HepG2 (cell line): ENCODE results near the gene KBTBD13. TPM values are rescaled to one million over a fixed set of nuclear protein-coding genes. Genes with fewer than 3 reads are reported as not detected.

Source experiments
- CSRNP2 ChIP-seq: sonication (generic); formaldehyde crosslinking; conservative IDR thresholded peaks from 2 replicates; pipeline ENCODE4 v1.8.0; 2022; ENCODE audit warnings: low read depth, missing genetic modification reagents
- HNRNPLL ChIP-seq: fragments of 200-400 bp; formaldehyde crosslinking; IDR thresholded peaks from 2 replicates; pipeline ENCODE4 v1.6.1; 2017; ENCODE audit warnings: mild to moderate bottlenecking, low read depth, low read length; ENCODE audit not compliant: poor library complexity, severe bottlenecking
- KAT7 ChIP-seq: IDR thresholded peaks from 2 replicates; pipeline ENCODE4 v1.6.1; 2018; ENCODE audit warnings: borderline replicate concordance, missing compliant biosample characterization
- MBD4 ChIP-seq: IDR thresholded peaks from 2 replicates; pipeline ENCODE4 v1.6.1; 2012; ENCODE audit warnings: low read length, inconsistent platforms, borderline replicate concordance
- NPAS2 ChIP-seq: sonication (generic); formaldehyde crosslinking; IDR thresholded peaks from 2 replicates; pipeline ENCODE4 v1.8.0; 2022; ENCODE audit warnings: mild to moderate bottlenecking, missing genetic modification reagents, borderline replicate concordance
- NR2F1 ChIP-seq, 2 experiments: fragments of 450-650 bp in 1 of 2; formaldehyde crosslinking in 1 of 2; IDR thresholded peaks; 2 replicates each; pipeline versions ENCODE4 v1.5.0 to v1.6.1; 2016 to 2020; ENCODE audit warnings: mild to moderate bottlenecking in 1 of 2, missing compliant biosample characterization in 1 of 2, missing genetic modification reagents in 1 of 2, moderate library complexity in 1 of 2
- SKI ChIP-seq: fragments of 450-650 bp; IDR thresholded peaks from one replicate; pipeline ENCODE4 v1.6.1; 2018; ENCODE audit warnings: mild to moderate bottlenecking; ENCODE audit not compliant: partially characterized antibody
- TIGD3 ChIP-seq: sonication (generic); formaldehyde crosslinking; IDR thresholded peaks from 2 replicates; pipeline ENCODE4 v1.5.1; 2020; ENCODE audit warnings: mild to moderate bottlenecking, missing genetic modification reagents, borderline replicate concordance
- ZBTB4 ChIP-seq: sonication (generic); formaldehyde crosslinking; IDR thresholded peaks from 2 replicates; pipeline ENCODE4 v1.4.0; 2020; ENCODE audit warnings: missing genetic modification reagents, mild to moderate bottlenecking, borderline replicate concordance
- ZMYM3 ChIP-seq: sonication (generic); formaldehyde crosslinking; IDR thresholded peaks from 2 replicates; pipeline ENCODE4 v1.5.1; 2020; ENCODE audit warnings: mild to moderate bottlenecking, missing genetic modification reagents
- ZNF256 ChIP-seq: sonication (generic); formaldehyde crosslinking; conservative IDR thresholded peaks from 2 replicates; pipeline ENCODE4 v1.4.0; 2020; ENCODE audit warnings: missing genetic modification reagents
- ZNF589 ChIP-seq: sonication (generic); formaldehyde crosslinking; conservative IDR thresholded peaks from 2 replicates; pipeline ENCODE4 v1.8.0; 2022; ENCODE audit warnings: mild to moderate bottlenecking, moderate library complexity, missing genetic modification reagents
- ZZZ3 ChIP-seq: sonication (generic); formaldehyde crosslinking; IDR thresholded peaks from 2 replicates; pipeline ENCODE4 v1.4.0; 2020; ENCODE audit warnings: missing genetic modification reagents, mild to moderate bottlenecking, borderline replicate concordance
- polyA plus RNA-seq, 8 experiments: library from polyadenylated mRNA; depleted of rRNA in 3 of 8; stranded (reverse) in 7 of 8; unstranded in 1 of 8; fragments of >200 nt; fragmentation: Illumina TruSeq in 4 of 8; extraction: Trizol in 4 of 8; gene quantifications; 2 replicates each; pipeline versions ENCODE4 v1.2.1 to v1.2.3, GENCODE V29; 2011 to 2016; ENCODE audit warnings: low read depth in 4 of 8, missing spikeins in 1 of 8, mixed read lengths in 1 of 8; ENCODE audit not compliant: insufficient read depth in 1 of 8
- total RNA-seq, 5 experiments: library from RNA; depleted of rRNA; stranded (reverse); fragments of >200 nt; fragmentation: Illumina TruSeq; extraction: Trizol; gene quantifications; 2 replicates each; pipeline ENCODE4 v1.2.3, GENCODE V29; 2016; ENCODE audit warnings: low read depth in 1 of 5
- TF ChIP-seq, protein P1 (sequence below): sonication (generic); formaldehyde crosslinking; IDR thresholded peaks from 2 replicates; pipeline ENCODE4 v1.4.0; 2020; ENCODE audit warnings: low read depth, mild to moderate bottlenecking, missing genetic modification reagents
- TF ChIP-seq, protein P2 (sequence below): sonication (generic); formaldehyde crosslinking; IDR thresholded peaks from 2 replicates; pipeline ENCODE4 v1.5.0; 2020; ENCODE audit warnings: missing genetic modification reagents
- TF ChIP-seq, protein P3 (sequence below): sonication (generic); formaldehyde crosslinking; IDR thresholded peaks from 2 replicates; pipeline ENCODE4 v1.9.0; 2022; ENCODE audit warnings: low read depth, missing genetic modification reagents

Gene KBTBD13
- total and polyA plus RNA-seq, 2 of the 13 experiments (the other 11 are each of a cell fraction or from before 2014, with no cell fraction given) = not detected

DNA sequence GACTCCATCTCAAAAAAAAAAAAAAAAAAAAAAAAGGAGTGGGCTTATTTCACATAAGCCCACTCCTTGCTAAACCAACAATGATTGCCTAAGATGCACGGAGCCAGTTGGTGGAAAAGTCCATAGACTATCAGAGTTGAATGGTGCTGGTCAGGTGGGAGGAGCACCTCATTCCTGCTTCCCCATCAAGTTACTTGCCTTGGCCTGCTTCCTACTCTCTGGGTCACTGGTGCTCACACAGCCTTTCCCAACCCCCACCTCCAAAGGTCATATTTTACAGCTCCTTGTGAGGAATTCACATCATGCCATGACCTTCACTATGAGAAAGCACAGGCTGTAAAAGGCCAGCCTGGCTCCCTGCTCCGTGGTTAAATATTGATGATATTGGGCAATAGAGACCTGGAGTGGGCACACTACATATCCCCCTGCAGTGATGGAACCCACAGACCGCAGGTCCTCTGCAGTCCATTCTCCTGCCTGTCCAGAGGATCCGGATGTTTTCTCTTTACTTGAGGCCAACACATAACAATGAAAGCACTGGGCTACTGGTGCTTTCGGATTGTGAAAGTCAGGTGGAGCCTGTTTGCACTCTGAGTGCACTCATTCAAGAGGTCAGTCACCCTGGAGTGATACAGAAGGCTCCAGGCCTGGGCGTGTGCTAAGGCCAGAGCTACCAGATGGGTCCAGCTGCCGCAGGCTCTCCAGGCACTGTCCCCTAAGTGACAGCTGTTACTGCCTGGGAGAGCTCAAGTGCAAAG lies 31.6 kb upstream of the KBTBD13 start, which contains the start of gene SLC51B (continued):
- TF ChIP-seq ZBTB4 (CRISPR knock-in tag) = no peak
- TF ChIP-seq HNRNPLL = no peak
- TF ChIP-seq ZZZ3 (CRISPR knock-in tag) = peak; percentile 53; the same call in 1 of the 2 replicates
- TF ChIP-seq, protein P1, sequence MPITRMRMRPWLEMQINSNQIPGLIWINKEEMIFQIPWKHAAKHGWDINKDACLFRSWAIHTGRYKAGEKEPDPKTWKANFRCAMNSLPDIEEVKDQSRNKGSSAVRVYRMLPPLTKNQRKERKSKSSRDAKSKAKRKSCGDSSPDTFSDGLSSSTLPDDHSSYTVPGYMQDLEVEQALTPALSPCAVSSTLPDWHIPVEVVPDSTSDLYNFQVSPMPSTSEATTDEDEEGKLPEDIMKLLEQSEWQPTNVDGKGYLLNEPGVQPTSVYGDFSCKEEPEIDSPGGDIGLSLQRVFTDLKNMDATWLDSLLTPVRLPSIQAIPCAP (CRISPR knock-in tag) = no peak
- TF ChIP-seq NPAS2 (CRISPR knock-in tag) = no peak
- TF ChIP-seq TIGD3 (CRISPR knock-in tag) = no peak
- TF ChIP-seq ZMYM3 (CRISPR knock-in tag) = peak; percentile 77; the same call in 1 of the 2 replicates
- TF ChIP-seq, protein P2, sequence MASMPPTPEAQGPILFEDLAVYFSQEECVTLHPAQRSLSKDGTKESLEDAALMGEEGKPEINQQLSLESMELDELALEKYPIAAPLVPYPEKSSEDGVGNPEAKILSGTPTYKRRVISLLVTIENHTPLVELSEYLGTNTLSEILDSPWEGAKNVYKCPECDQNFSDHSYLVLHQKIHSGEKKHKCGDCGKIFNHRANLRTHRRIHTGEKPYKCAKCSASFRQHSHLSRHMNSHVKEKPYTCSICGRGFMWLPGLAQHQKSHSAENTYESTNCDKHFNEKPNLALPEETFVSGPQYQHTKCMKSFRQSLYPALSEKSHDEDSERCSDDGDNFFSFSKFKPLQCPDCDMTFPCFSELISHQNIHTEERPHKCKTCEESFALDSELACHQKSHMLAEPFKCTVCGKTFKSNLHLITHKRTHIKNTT (CRISPR knock-in tag) = no peak
- TF ChIP-seq, protein P3, sequence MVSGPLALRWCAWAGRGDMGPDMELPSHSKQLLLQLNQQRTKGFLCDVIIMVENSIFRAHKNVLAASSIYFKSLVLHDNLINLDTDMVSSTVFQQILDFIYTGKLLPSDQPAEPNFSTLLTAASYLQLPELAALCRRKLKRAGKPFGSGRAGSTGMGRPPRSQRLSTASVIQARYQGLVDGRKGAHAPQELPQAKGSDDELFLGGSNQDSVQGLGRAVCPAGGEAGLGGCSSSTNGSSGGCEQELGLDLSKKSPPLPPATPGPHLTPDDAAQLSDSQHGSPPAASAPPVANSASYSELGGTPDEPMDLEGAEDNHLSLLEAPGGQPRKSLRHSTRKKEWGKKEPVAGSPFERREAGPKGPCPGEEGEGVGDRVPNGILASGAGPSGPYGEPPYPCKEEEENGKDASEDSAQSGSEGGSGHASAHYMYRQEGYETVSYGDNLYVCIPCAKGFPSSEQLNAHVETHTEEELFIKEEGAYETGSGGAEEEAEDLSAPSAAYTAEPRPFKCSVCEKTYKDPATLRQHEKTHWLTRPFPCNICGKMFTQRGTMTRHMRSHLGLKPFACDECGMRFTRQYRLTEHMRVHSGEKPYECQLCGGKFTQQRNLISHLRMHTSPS (CRISPR knock-in tag) = peak; percentile 83; the same call in 1 of the 2 replicates
- peak; percentile 82 to 91; a peak in 3 of 4 replicates for TF ChIP-seq NR2F1 (CRISPR knock-in tag; IDR thresholded peaks at IDR 0.05)
- no peak for TF ChIP-seq ZNF256 (CRISPR knock-in tag)
- TF ChIP-seq ZNF589 = peak; percentile 48; the same call in 1 of the 2 replicates
- TF ChIP-seq KAT7 = peak; percentile 79; the same call in 1 of the 2 replicates
- TF ChIP-seq SKI = peak; percentile 76
- TF ChIP-seq CSRNP2 (CRISPR knock-in tag) = no peak
- TF ChIP-seq MBD4 = no peak; the same call in 1 of the 2 replicates
